ENCODE results near the gene DGKZ.

DNA sequence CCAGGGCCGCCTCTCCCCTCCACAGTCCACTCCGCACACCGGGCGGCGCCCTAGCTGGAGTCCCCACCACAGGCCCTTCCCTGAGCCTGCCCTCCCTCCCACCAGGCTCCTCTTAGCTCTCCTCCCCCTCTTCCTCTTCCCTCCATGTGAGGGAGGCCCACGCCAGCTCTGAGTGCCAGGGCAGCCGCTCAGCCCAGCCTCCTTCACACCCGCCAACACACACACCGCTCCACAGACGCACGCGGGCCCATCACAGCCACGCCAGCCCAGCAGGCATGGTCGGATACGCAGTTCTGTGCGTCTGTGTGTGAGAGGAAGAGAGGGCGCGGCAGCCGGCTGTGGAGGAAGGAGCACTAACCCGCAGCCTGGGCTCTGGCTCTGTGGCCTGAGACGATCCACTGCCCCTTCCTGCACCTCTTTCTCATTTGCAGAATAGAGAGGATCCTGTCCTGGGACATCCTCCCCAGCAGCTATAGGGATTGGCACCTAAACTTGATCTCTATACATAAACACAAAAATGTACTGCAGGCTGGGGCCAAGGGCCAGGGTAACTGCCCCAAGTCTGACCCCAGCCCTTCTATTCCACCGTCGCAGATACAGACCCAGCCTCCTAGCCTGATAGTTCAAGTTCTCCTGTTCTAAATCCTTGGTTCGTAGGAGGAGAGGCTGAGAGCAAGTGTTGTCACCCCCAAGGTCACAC is 40.8 kb downstream of the DGKZ start:
- no peak for TF ChIP-seq POLR2A (IDR thresholded peaks at IDR 0.05)
- TF ChIP-seq CTCF (IDR thresholded peaks at IDR 0.05) = no peak

All from Peyer's patch (tissue), 4 donors.